SW 1271 (cell line): ENCODE data around the gene ZNRD2.

Experiments
- DNase-seq, 2 experiments: peaks; one replicate each; lab custom pipeline; 2025; lab: John Stamatoyannopoulos, UW

The ZNRD2 gene

DNA sequence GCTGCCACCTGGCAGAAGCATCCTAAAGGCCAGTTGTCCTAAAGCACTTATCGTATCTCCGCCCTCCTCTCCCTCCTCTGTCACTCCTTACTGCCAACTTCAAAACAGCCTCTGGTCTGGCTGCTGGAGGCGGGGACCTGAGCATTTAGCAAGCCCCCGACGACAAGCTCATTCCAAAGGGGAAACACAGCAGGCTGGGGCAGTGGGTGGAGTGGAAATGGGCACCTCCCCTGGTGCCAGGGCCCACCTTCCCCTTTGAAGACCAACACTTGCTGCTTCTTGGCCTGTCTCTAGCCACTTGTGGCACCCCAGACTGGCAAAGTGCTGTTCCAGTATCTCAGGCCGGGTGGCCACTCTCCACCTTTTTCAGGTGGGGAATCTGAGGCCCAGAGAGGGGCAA is 40.1 kb downstream of the ZNRD2 start:
- no peak for DNase-seq

DNA sequence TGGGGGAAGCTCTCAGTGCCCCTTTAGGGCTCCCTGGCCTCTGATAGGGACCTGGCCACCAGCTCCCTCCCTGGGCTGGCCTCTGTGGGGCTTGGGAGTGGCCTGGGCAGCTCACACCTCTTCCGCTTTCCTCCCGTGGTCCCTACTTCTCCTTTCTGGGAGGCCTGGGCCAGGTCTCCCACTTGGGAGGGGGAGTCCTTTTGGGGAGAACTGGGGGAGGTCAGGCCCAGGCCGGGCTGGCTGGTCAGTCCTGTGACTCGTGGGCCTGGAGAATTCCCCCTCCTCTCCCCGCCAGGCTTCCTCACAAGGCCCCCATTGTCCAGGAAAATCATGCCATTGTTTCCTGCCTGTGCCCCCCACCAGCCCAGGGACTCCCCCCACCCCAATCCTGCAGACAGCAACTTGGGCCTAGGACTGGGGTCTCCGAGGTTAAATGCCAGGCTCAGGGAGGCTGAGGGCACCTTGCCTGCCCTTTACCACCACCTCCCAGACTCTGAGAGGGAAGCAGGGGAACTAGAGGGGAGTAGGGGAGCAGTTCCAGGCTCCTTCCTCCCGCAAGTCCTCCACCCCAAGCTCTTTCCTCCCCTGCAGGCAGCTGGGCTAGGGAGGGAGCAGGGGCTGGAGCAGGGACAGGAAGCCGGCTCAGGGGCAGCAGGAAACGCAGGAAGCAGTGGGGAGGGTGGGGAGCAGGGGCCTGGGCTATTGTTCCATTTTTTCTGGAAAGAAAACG is 40.9 kb downstream of the ZNRD2 start:
- DNase-seq = no peak

DNA sequence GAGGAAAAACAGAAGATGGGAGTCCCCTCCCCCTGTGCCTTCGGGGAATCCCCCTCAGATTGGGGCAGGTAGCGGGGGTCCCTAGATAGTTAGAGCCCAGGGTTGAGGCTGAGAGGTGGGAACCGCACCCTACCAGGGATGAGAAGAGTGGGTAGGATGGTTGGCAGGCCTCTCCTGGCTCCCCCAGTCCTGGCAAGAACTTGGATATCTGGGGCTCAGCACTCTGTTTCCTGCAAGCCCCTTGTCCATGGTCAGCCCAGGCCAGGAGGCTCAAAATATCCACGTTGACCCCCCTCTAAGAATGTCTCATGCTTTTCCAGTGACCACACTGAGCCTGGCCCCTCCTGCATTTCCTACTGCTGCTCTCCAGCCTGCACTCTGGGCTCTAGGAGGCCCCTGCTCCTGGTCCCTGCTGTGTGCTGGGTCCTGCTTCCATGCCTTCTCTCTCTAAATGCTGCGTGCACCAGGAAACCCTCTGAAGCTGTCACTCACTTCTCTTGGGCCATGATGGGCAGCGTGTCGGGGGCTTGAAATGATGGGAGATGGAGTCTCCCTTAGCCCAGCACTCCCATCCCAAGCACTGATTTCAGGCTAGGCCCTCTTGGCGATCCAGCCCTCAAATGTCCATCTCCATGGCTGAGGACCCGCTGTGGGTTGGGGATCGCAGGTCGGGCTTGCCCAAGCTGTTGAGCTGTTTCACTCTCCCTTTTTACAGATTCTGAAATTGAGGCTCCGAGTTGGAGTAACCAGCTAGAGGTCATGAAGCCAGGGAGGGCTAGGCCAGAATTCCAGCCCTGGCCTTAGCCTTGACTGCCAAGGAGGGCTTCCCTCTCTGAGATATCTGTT is 41.7 kb downstream of the ZNRD2 start:
- DNase-seq = no peak

DNA sequence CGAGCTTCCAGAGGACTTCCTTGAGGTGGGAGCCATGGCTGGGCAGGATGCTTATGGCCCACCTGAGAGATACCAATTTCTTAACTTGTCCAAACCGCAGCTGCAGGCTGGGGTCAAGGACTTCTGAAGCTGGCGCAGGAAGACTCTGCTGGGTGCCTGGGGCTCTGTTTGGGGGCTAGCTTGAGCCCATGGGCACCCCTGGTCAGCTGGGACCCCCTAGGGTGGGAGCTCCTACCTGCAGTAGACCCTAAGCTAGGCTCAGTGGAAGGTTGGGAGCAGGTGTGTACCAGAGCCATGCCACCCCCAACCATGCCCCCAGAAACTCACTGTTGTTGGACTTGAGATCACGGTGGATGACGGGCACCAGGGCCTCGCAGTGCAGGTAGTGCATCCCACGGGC is 42.4 kb downstream of the ZNRD2 start:
- no peak for DNase-seq

DNA sequence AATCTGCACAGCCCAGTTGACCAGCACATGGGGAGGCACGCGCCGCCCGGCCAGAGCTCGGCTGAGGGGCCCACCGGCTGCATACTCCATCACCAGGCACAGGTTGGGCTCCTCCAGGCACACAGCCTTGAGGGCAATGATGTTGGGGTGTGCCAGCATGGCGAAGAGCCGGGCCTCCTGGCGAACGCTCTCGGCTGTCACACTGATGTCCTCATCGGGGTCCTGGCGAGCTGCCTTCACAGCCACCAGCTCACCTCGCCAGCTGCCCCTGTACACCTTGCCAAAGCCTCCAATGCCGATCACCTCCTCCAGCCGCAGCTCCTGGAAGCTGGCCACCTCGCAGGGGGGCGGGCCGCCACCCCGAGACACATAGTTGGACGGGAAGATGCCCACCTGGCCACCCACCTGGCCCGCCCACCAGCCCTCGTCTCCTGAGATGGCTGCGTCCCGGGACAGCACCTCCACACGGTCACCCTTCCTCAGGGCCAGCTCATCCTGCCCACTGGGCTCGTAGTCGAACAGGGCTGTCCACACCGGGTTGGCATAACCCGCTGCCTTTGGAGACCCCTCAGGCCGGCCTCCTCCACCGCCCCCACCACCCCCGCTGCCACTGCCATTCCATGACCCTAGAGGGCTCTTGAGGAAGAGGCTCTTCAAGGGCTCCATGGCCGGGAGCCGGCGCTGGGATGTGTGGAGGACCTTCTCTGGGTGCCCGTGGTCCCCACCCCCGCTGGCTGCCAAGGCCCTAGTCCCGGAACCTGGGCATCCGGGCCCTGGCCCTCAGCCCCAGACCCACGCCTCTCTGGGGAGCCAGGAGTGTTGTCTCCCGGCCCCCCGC is 43.0 kb downstream of the ZNRD2 start:
- no peak for DNase-seq

DNA sequence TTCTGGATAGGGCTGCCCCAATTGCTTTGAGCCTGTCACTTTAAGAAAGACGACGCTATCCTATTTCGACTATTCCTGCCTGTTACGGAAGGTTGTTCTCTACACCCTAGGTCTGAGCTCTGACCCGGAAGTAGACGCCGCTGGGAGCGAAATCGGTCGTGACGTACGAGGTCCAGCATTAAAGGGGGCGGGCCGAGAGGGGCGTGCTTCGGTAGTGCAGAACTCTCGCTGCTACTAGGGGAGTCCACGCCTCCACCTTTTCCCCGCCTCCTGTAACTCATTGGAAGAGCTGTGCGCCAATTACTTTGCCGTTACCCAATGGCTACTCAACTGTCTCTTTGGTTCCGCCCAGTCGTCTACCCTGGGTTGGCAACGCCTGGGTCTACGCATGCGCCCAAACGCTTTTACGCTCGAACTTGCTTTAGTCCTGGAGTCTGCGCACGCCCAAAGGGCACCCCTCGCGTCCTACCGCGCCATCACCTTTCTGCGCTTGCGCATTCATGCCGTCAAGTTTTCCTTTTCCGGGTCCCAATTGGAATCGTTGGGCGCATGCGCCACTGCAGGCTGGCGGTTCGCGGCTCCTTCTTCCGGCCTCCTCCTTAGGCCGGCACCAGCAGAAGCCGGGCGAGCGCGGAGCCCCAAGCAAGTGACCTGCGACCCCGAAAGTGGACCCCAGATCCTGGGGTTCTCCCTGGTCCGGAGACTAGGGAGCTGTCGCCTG is 45.1 kb downstream of the ZNRD2 start, which contains the start of gene PCNX3:
PCNX3 (plus strand) TSS at position 548 of the 721 bp plus-strand sequence. CDS start 536 bp downstream, outside the sequence.
- peak; percentile 99 to 100 for DNase-seq

DNA sequence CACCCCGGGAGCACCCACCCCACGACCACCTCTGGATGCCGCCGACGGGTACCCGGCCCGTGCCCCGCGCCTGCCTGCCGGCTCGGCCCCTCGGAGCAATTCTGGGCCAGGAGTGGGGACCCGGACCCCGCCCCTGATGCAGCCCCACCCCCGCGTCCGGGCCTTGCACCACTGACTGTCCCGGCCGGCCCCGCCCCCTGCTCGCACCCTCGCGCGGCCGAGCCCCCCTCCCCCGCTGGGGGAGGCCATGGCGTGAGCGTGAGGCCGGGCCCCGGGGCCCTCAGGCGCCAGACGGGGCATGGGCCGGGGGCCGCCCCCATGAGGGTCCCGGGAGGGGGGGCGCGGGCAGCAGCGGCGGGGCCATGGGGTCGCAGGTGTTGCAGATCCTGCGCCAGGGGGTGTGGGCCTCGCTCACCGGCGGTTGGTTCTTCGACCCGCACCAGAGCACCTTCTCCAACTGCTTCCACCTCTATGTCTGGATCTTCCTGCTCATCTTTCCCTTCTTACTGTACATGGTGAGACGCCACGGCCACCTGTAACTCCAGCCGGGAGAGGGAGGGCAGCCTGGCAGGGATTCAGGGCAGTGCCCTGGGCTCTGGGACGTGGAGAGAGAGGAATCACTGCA is 45.8 kb downstream of the ZNRD2 start:
- DNase-seq = peak in 1 of 2 experiments; percentile 40

DNA sequence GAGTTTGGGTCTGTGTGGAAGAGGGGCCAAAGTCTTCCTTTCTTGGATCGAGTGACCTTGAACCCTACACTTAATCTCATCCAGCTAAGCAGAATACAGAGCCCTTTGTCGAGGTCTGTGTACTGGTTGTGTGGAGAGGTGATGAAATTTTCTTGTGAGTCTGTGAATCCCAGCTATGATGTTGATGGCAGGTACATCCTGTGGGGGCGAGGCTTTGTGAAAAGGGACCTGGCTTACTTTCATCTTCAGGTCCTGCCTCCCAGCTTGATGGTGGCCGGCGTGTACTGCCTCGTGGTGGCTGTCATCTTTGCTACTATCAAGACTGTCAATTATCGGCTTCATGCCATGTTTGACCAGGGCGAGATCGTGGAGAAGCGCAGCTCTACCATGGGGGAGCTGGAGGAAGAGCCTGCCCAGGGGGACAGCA is 46.3 kb downstream of the ZNRD2 start:
- DNase-seq = no peak

DNA sequence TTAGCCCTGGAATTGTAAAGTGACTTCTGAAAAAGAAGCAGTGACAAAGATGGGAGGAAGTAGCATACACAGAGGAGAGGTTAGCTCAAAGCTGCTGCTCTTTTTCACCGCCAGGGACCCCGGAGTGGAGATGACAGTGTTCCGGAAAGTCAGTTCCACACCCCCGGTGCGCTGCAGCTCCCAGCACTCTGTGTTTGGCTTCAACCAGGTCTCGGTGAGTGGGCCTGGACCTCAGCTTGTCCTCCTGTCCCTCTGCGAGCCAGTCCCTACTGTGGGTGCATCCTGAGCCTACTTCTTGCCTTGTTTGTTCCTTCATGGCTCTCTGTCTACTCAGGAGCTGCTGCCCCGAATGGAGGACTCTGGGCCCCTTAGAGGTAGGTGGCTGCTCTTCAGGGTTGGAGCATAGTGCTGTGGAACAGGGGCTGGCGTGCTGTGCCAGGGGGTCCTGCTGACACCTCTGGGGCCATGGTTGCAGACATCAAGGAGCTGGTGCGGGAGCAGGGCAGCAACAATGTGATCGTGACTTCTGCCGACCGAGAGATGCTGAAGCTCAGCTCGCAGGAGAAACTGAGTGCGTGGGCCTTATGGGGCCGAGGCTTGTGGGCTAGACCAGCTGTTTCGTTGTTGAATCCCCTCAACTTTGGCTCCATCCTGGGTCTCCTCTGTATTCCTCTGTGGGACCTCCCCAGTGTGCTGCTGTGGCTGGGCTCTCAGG is 47.0 kb downstream of the ZNRD2 start:
- DNase-seq = no peak

DNA sequence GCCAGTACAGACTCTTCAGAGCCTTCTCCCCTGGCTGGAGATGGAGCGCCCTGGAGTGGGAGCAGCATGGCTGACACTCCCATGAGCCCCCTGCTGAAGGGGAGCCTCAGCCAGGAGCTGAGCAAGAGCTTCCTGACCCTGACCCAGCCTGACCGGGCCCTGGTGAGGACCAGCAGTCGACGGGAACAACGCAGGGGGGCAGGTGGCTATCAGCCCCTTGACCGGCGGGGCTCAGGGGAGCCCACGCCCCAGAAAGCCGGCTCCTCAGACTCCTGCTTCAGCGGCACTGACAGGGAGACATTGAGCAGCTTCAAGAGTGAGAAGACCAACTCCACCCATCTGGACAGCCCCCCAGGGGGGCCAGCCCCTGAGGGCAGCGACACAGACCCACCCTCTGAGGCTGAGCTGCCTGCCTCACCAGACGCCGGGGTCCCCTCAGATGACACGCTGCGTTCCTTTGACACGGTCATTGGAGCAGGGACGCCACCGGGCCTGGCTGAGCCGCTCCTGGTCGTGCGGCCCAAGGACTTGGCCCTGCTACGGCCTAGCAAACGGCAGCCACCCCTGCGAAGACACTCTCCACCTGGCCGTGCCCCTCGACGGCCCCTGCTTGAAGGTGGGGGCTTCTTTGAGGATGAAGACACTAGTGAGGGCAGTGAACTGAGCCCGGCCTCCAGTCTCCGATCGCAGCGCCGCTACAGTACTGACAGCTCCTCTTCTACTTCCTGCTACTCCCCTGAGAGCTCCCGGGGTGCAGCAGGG is 47.9 kb downstream of the ZNRD2 start:
- no peak for DNase-seq

DNA sequence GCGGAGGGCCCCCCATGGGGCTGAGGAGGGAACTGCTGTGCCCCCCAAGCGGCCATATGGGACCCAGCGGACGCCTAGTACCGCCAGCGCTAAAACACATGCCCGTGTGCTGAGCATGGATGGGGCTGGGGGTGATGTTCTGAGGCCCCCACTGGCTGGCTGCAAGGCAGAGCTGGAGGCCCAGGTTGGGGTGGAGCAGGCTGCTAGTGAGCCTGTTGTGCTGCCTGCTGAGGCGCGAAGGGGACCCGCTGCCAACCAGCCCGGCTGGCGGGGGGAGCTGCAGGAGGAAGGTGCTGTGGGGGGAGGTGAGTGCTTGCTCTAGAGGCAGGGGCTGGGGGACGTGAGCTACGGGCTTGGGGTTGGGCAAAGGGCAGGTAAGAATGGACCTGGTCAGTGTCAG is 48.5 kb downstream of the ZNRD2 start:
- DNase-seq = no peak

DNA sequence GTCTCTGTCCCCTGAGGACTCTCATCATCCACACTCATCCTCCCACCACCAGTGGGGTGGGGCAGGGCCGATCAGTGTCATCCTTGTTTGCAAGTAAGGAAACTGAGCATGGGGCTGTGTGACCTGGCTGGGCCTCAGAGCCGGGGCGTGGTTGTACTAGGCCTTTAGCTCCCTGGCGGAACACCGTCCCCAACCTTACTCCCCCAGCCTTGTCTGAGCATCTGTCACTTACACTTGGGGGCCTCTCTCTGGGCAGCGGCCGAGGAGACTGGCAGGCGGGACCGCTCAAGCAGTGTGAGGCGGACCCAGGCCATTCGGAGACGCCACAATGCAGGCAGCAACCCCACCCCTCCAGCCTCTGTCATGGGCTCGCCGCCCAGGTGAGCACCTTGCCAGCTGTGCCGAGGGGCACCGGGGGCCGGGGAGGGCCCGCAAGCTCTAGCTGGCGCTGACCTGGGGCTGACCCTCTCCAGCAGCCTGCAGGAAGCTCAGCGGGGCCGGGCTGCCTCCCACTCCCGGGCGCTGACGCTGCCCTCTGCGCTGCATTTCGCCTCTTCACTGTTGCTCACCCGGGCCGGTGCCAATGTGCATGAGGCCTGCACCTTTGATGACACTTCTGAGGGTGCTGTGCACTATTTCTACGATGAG is 49.1 kb downstream of the ZNRD2 start:
- no peak for DNase-seq

DNA sequence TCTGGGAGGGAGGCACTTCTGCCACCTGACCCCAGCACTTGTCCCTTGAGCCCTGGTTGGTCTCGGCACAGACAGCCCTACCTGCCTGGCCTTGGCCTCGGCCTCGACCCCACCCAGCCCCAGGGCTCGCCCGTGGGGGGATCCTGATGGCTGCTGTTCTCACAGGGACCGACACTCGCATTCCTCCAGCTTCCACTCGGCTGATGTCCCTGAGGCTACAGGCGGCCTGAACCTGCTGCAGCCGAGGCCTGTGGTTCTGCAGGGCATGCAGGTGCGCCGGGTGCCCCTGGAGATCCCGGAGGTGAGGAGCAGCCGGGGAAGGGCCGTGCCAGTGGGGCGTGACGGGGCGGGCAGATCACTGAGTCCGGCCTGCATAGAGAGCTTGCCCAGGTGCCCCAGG is 50.4 kb downstream of the ZNRD2 start:
- DNase-seq = no peak

DNA sequence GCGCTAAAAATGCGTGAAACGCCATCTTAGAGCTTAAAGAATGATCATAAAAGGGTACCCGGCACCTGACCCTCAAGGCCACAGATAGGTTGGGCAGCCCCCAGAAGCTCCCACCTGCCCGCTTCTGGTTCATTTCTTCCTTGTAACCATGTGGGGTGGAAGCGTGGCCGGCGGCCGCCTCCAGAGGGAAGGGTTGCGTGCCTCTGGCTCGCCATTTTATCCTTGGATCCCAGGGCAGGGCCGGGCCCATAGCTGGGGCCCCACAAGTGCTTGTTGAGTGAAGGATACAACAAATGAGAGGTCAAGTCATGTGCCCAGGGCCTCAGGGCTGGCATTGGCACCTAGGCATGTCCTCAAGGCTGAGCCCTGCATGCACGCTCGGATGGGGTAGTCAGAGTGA is 51.2 kb downstream of the ZNRD2 start:
- DNase-seq = no peak
